ENCODE results near the gene F5. TPM values are rescaled to one million over a fixed set of nuclear protein-coding genes. Genes with fewer than 3 reads are reported as not detected.

The F5 gene
- total RNA-seq: not detected in 2 replicates
- 0.01 and 0.17 TPM in 2 replicates for polyA plus RNA-seq

GRCh38 chr1:169586395-169587255 is at the start of gene F5:
Gene F5 (minus strand): TSS chr1:169586481. CDS start chr1:169586386, 95 bp downstream.
- H3K27me3 ChIP-seq: peaks cover 53% of the 10 kb centered on the region
- no peaks in the 10 kb centered on the region for H3K36me3 ChIP-seq
- no peak within 1 kb of the TSS for H3K4me3 ChIP-seq
- no peaks in the 10 kb centered on the region for H3K9me3 ChIP-seq (ENCODE audit: low read depth)
- peak; percentile 67 for TF ChIP-seq CTCF (IDR thresholded peaks at IDR 0.05; ENCODE audit: low read depth, low read length)
- H3K4me1 ChIP-seq (ENCODE audit: low read depth): no peaks in the 10 kb centered on the region
- DNase-seq (ENCODE audit: low read depth in 1 of 2, low spot score in 1 of 2): peak; percentile 75 to 86
- H3K27ac ChIP-seq: no peak within 1 kb of the TSS

- no peak for DNase-seq (ENCODE audit: low read depth in 1 of 2, low spot score in 1 of 2)
- no peaks in the 10 kb centered on the region for H3K9me3 ChIP-seq (ENCODE audit: low read depth)
- no peak for TF ChIP-seq CTCF (IDR thresholded peaks at IDR 0.05; ENCODE audit: low read depth, low read length)
- H3K27me3 ChIP-seq: no peaks in the 10 kb centered on the region
- no peak overlapping the region for H3K27ac ChIP-seq
- no peak overlapping the region for H3K4me3 ChIP-seq
- no peaks in the 10 kb centered on the region for H3K4me1 ChIP-seq (ENCODE audit: low read depth)
- no peaks in the 10 kb centered on the region for H3K36me3 ChIP-seq
Observed at GRCh38 chr1:169634877-169635276, 48.6 kb upstream of the F5 start.

GRCh38 chr1:169634145-169634544 is 47.9 kb upstream of the F5 start:
- Histone ChIP-seq H3K4me3 (no peak overlapping the region), H3K27me3 (no peaks in the 10 kb centered on the region), H3K27ac (no peak overlapping the region), H3K4me1 (ENCODE audit: low read depth) (no peaks in the 10 kb centered on the region), H3K9me3 (ENCODE audit: low read depth) (no peaks in the 10 kb centered on the region), H3K36me3 (no peaks in the 10 kb centered on the region)
- no peak for DNase-seq (ENCODE audit: low read depth in 1 of 2, low spot score in 1 of 2)
- TF ChIP-seq CTCF (IDR thresholded peaks at IDR 0.05; ENCODE audit: low read depth, low read length): no peak

- no peaks in the 10 kb centered on the region for H3K4me1 ChIP-seq (ENCODE audit: low read depth)
- no peak for TF ChIP-seq CTCF (IDR thresholded peaks at IDR 0.05; ENCODE audit: low read depth, low read length)
- H3K27ac ChIP-seq: no peak overlapping the region
- no peak overlapping the region for H3K4me3 ChIP-seq
- DNase-seq (ENCODE audit: low read depth in 1 of 2, low spot score in 1 of 2): no peak
- H3K9me3 ChIP-seq (ENCODE audit: low read depth): no peaks in the 10 kb centered on the region
- no peaks in the 10 kb centered on the region for H3K36me3 ChIP-seq
- no peaks in the 10 kb centered on the region for H3K27me3 ChIP-seq
Observed at GRCh38 chr1:169631249-169631648, 45.0 kb upstream of the F5 start.

- no peaks in the 10 kb centered on the region for H3K27me3 ChIP-seq
- TF ChIP-seq CTCF (IDR thresholded peaks at IDR 0.05; ENCODE audit: low read depth, low read length): no peak
- DNase-seq (ENCODE audit: low read depth in 1 of 2, low spot score in 1 of 2): peak in 1 of 2 donors; percentile 43
- H3K4me3 ChIP-seq: no peak within 1 kb of the TSS
- H3K9me3 ChIP-seq (ENCODE audit: low read depth): no peaks in the 10 kb centered on the region
- H3K36me3 ChIP-seq: no peaks in the 10 kb centered on the region
- H3K4me1 ChIP-seq (ENCODE audit: low read depth): no peaks in the 10 kb centered on the region
- H3K27ac ChIP-seq: no peak within 1 kb of the TSS
Observed at GRCh38 chr1:169630006-169630405, 43.7 kb upstream of the F5 start, which contains the start of gene SELP. Gene SELP (minus strand): TSS chr1:169630124. CDS start chr1:169630074, 50 bp downstream.
